Kidney glomerular epithelial cell (primary cell): ENCODE results near the gene KCNJ13.
"Not testable (repeated sequence)": the region's sequence is repeated elsewhere in the genome, so short reads cannot be mapped to it uniquely, and the experiment has no call there.

Experiments
- DNase-seq: peaks from one replicate; lab custom pipeline; 2025; lab: John Stamatoyannopoulos, UW

KCNJ13 gene

DNA sequence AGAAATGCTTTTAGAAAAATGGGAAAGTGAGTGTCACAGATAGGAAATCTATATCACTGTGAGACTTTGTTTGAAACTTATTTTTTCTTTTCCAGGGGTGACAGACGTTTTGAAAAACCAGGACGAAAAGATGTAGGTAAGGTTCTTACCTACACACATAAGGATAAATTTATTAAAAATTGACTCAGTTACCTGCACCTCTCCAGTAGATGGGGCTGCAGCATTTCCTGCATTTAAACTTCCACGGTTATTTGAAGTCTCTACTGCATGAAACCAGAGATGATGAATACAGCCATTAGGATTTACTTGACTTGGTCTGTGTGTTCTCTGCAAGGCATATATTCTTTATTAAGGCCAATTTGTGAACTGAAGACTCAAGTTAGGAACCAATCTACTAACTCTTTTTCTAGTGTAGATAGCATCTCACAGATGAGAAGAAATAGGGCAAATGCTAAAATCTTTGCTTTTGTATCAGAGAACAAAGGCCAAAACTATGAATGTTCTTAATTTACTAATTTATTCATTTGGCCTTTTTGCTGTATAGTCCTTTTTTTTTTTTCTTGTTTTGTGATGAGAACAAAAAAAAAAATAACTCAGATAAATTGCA, 15.0 kb downstream of the KCNJ13 start:
- peak; percentile 53 for DNase-seq

DNA sequence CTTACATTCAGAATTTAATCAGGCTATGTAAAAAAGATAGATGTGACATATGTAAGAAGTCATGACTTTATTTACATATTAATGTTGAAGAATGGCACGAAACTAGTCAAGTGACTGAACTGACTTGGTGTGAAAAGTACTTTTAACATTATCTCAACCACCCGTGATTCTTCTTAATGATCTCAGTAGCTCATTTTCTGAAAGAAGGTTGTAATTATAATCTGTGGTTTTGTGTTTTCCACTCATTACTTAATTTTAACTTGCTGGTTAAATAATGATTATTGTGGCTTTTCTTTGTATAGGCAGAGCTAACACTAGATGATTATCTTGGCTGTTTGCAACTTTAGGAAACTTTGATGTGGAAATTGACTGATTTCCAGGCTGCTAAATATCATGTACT, 18.5 kb downstream of the KCNJ13 start:
- DNase-seq: no peak

DNA sequence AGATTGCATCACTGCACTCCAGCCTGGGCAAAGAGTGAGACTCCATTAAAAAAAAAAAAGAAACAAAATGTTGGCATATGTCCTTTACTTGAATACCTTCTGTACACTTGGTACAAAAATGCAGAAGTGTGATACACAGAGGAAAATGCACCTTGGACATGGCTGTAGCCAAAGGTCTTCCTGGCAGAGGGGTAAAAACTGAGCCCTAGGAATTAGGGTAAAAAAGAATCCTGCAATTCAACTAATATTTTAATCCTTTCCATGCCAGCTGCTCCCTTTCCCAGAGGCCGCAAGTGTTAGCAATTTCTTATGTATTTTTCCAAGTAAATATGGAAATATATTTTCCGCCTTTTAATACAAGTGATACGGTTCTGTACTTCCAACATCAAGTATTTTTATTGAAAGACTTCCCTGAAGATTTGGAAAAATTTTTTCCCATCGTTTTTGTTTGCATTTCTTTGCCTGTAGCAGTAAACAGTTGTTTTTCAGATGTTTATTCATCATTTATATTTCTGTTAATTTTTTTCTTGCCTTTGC, 26.2 kb downstream of the KCNJ13 start:
- no peak for DNase-seq

DNA sequence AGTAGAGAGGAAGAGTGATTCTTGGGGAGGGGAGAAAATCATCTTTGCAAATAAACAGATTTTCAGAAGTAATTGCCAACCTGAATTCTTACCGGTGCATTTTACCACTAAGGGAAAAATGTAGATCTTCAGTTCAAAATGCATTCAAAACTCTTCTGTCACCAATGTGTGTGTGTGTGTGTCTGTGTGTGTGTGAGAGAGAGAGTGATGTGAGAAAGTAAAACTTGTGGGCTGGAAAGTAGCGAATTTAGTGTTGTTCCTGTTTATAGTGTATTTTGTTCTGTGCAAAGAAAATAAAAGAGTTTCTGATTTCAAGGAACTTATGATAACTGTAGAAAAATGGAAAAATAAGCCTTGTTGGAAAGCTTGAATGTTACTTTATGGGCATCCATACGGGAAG, 27.0 kb downstream of the KCNJ13 start:
- no peak for DNase-seq

DNA sequence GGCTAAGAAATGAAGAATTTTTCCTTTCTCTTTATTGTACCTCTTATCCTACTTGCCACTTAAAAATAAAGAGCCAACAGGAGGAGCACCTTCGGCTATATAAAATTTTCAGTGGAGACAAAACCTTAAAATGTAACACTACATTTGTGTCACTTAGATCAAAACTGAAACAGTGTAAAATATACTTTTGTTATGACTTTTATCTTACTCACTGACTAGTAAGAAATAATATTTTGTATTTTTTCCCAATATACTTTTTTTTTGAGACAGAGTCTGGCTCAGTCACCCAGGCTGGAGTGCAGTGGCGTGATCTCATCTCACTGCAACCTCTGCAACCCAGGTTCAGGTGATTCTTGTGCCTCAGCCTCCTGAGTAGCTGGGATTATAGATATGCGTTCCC, 28.3 kb downstream of the KCNJ13 start:
- DNase-seq: no peak

DNA sequence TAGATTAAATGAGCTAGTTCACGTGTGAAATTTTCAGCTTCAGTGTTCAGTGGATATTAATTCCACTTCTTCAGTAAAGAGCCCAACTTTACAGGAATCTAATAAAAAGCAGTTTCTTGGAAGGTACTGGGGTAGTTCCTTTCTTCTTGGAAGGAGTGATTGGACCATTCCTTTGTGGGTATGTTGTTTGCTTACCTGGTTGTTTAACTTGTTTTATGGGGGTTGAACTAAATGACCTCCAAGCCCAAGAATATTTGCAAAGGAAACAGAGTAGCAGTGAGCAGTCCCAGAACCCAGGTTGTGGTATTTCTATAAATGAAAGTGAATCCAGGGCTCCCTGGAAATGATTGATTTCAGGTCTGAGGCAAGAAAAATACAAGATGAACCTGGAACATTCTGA, 31.4 kb downstream of the KCNJ13 start:
- DNase-seq: no peak

DNA sequence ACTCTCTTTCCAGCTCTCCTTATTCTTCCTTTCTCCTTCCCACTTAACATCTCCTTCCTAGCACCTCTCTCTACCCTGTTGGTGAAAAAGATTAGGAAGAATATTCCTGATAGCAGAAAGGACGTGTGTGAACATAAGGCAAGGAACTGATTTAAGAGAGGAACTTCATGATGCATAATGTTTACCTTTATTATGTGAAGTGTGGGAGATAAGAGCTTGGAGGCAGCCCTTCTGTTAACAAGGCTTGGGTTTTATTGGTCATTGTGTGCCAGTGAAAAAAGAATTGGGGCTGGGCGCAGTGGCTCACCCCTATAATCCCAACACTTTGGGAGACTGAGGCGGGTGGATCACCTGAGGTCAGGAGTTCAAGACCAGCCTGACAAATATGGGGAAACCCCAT, 34.4 kb downstream of the KCNJ13 start:
- DNase-seq: no peak

DNA sequence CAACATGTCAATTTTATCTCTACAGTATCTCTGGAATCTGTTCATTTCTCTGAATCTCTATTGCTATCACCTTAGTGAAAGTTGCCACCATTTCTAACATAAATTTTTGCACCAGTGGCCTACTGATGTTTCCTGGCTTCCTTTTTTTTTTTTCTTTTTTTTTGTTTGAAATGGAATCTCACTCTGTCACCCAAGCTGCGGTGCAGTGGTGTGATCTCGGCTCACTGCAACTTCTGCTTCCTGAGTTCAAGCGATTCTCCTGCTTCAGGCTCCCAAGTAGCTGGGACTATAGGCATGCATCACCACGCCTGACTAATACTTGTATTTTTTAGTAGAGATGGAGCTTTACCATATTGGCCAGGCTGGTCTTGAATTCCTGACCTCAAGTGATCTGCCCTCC, 35.1 kb downstream of the KCNJ13 start:
- no peak for DNase-seq

DNA sequence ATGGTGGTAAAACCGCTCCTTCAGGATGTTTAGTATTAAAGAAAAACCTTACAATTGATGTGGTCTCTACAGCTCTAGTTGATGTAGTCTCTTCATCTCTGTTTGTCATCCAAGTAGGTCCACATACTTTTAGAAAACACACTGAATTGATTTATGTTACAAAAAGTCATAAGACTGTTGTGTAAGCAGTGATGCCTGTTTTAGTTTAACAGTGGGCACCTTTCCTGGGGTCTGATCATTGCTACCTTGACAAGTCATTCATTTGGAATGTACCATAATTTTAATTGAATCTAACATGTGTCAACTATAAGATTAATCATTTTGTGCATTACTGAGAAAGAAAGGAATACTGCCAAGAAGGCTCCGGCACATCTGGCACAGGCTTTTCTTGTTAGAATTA, 44.9 kb downstream of the KCNJ13 start:
- DNase-seq: no peak

DNA sequence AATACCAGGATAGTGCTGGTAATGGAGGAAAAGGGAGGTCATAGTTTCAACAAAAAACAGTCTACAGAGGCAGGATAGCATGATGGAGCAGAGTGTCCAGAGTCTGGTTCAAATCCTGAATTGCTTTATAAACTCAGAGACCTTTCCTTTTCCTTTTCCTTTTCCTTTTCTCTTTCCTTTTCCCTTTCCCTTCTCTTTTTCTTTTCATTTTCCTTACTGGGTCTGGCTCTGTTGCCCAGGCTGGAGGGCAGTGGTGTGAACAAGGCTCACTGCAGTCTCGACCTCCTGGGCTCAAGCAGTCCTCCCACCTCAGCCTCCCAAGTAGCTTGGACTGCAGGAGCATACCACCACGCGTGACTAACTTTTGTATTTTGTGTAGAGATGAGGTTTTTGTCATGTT, 47.6 kb downstream of the KCNJ13 start:
- DNase-seq: no peak

DNA sequence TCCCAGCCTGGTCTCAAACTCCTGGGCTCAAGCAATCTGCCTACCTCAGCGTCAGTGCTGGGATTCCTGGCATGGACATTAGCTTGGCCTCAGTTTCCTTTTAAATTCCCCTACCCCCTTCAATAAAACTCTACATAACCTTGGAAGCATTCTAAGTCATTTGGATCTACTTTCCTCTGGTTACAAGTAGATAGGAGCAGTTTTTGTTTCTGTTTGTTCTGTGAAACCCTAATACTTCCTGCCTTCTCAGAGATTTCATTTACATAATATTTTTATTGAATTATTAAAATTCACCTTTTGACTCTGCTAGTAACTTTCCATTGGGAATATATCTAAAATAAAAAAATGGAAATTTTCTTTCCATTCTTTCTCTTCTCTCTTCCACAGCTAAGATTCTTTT, 53.3 kb downstream of the KCNJ13 start:
- no peak for DNase-seq

DNA sequence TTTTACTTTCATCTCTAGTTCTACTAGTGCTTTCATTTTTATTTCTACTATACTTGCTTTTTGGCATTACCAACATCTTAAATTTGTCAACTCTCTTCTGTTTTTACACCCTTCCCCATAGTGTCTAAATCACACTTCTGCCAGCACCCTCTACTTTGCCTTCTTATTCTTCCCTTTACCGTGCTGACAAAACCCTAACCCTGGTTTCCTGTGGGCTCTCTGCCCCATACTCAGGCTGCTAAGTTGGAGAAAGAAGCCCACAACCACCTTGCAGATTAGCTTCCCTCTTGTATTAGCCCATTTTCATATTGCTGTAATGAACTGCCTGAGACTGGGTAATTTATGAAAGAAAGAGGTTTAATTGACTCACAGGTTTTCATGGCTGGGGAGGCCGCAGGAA, 54.5 kb downstream of the KCNJ13 start:
- no peak for DNase-seq

DNA sequence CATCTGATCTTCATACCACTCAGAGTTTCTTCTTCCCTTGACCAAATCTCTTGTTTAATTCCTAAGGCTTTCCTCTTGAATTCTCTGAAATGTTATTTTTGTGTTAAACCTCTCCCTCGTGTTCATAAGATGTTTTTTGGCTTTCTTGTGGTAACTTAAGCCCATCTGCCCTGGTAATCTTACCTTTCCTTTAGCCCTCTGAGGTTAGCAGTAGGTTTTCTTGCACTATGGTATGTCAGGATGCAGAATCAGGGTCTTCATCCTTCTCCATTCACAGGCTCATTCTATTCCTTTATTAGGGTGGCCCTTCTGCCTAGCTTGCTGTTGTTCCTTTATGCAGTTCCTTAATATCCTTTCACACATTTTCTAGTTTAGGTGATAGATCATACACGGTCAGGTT, 55.1 kb downstream of the KCNJ13 start:
- DNase-seq: no peak

DNA sequence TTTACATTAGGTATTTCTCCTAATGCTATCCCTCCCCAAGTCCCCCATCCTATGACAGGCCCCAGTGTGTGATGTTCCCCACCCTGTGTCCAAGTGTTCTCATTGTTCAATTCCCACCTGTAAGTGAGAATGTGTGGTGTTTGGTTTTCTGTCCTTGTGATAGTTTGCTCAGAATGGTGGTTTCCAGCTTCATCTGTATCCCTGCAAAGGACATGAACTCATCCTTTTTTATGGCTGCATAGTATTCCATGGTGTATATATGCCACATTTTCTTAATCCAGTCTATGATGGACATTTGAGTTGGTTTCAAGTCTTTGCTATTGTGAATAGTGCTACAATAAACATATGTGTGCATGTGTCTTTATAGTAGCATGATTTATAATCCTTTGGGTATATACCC, 56.3 kb downstream of the KCNJ13 start:
- not testable (repeated sequence) for DNase-seq
